ENCODE measurements around the gene OR11H12. TPM values are rescaled to one million over a fixed set of nuclear protein-coding genes. Genes with fewer than 3 reads are reported as not detected.
"Not testable (repeated sequence)": the region's sequence is repeated elsewhere in the genome, so short reads cannot be mapped to it uniquely, and the experiment has no call there.

The OR11H12 gene
- not detected for total RNA-seq
- long read RNA-seq, donor 1, result 0 reads
- long read RNA-seq, donor 2, result 0 reads

- ATAC-seq; intact Hi-C loops (cut with DNase I, micrococcal nuclease); H3K4me1 ChIP-seq (ENCODE audit: low read depth); H3K36me3 ChIP-seq (ENCODE audit: low read depth); H3K9me3 ChIP-seq; H3K4me3 ChIP-seq; DNase-seq: not testable (repeated sequence)
Observed at GRCh38 chr14:18600817-18601216, at the start of gene OR11H12. OR11H12 (plus strand) TSS chr14:18601117; CDS start chr14:18601117, 0 bp downstream.

GRCh38 chr14:18582908-18583307 is 18.0 kb upstream of the OR11H12 start:
- ATAC-seq; H3K36me3 ChIP-seq (ENCODE audit: low read depth); H3K4me1 ChIP-seq (ENCODE audit: low read depth); H3K9me3 ChIP-seq; H3K4me3 ChIP-seq; intact Hi-C loops (cut with DNase I, micrococcal nuclease); DNase-seq: not testable (repeated sequence)

GRCh38 chr14:18626610-18627213 is 25.8 kb downstream of the OR11H12 start:
- ATAC-seq; H3K36me3 ChIP-seq (ENCODE audit: low read depth); H3K4me3 ChIP-seq; intact Hi-C loops (cut with DNase I, micrococcal nuclease); H3K4me1 ChIP-seq (ENCODE audit: low read depth): not testable (repeated sequence)
- DNase-seq, result peak in 1 of 3 donors; percentile 57
- H3K9me3 ChIP-seq, result peaks cover 11% of the 10 kb centered on the region

GRCh38 chr14:18636066-18636465 is 35.1 kb downstream of the OR11H12 start:
- H3K4me1 ChIP-seq (ENCODE audit: low read depth), result not testable (repeated sequence)
- ATAC-seq, result peak; percentile 23

GRCh38 chr14:18638032-18638431 is 37.1 kb downstream of the OR11H12 start:
- H3K4me1 ChIP-seq (ENCODE audit: low read depth); intact Hi-C loops (cut with DNase I, micrococcal nuclease); ATAC-seq; DNase-seq; H3K4me3 ChIP-seq; H3K36me3 ChIP-seq (ENCODE audit: low read depth); H3K9me3 ChIP-seq: not testable (repeated sequence)

More at GRCh38 chr14:18636066-18636465, 35.1 kb downstream of the OR11H12 start:
- H3K36me3 ChIP-seq (ENCODE audit: low read depth); DNase-seq; H3K9me3 ChIP-seq; intact Hi-C loops (cut with DNase I, micrococcal nuclease); H3K4me3 ChIP-seq: not testable (repeated sequence)

GRCh38 chr14:18638785-18639184 is 37.9 kb downstream of the OR11H12 start:
- H3K36me3 ChIP-seq (ENCODE audit: low read depth); H3K4me1 ChIP-seq (ENCODE audit: low read depth); DNase-seq; H3K9me3 ChIP-seq; intact Hi-C loops (cut with DNase I, micrococcal nuclease); H3K4me3 ChIP-seq; ATAC-seq: not testable (repeated sequence)

GRCh38 chr14:18646075-18646730 is 45.3 kb downstream of the OR11H12 start:
- H3K9me3 ChIP-seq; H3K4me3 ChIP-seq; H3K4me1 ChIP-seq (ENCODE audit: low read depth); intact Hi-C loops (cut with DNase I, micrococcal nuclease); ATAC-seq; H3K36me3 ChIP-seq (ENCODE audit: low read depth): not testable (repeated sequence)
- DNase-seq, result peak in 1 of 3 donors; percentile 50

Measured in mucosa of descending colon (tissue), 3 donors.